Measurements from ENCODE around the gene SGK2.

Gene SGK2

DNA sequence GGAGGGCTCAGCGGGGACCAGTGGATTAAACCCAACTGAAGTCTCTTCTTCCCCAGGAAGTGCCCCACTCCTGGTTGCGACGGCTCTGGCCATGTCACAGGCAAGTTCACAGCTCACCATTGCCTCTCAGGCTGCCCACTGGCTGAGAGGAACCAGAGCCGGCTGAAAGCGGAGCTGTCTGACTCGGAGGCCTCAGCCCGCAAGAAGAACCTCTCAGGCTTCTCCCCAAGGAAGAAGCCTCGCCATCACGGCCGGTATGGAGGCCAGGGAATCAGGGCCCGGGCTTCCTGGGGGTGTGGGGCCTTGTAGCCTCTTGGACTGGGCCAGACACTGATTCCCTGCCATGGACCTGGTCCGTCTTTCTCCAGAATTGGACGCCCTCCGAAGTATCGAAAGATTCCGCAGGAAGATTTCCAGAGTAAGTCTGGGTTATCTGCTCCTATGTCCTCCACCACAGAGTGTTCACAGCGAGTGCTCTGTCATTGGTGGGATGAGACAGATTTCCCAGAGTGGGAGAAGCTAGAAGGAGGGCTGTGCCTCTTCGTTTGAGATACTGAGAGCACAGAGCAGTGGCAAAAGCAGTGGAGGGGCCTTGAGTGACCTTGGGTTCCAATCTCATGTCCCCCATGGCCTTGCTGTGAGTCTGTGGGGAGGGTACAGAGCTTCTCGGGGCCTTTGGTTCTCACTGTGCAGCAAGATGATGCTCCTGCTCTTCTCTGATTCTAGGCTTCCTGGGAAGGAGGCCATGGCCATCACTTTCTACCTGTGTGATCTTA lies 22.6 kb upstream of the SGK2 start:
- no peak for DNase-seq

DNA sequence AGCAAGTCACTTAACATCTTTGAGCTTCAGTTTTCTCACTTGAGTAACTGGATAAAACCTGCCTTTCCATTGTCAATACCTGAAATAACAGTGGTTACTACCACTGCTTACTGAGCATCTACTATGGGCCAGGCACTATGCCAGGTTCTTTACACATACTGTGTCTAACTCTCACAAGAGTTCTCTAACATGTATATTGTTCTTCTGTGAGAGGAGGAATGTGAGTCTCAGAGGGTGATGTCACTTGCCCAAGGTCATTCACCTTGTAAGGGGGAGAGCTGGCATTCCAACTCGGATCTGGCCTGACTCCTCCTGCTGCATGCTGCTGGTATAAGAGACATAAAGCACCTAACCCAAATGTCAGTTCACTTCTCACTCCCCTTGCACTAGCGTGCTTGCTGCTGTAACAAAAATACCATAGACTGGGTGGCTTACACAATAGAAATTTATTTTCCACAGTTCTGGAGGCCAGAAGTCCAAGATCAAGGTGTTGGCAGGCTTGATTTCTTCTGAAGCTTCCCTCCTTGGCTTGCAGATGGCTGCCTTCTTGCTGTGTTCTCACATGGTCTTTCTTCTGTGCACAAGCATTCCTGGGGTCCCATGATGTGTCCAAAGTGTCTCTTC lies 21.9 kb upstream of the SGK2 start:
- peak; percentile 15 for DNase-seq

DNA sequence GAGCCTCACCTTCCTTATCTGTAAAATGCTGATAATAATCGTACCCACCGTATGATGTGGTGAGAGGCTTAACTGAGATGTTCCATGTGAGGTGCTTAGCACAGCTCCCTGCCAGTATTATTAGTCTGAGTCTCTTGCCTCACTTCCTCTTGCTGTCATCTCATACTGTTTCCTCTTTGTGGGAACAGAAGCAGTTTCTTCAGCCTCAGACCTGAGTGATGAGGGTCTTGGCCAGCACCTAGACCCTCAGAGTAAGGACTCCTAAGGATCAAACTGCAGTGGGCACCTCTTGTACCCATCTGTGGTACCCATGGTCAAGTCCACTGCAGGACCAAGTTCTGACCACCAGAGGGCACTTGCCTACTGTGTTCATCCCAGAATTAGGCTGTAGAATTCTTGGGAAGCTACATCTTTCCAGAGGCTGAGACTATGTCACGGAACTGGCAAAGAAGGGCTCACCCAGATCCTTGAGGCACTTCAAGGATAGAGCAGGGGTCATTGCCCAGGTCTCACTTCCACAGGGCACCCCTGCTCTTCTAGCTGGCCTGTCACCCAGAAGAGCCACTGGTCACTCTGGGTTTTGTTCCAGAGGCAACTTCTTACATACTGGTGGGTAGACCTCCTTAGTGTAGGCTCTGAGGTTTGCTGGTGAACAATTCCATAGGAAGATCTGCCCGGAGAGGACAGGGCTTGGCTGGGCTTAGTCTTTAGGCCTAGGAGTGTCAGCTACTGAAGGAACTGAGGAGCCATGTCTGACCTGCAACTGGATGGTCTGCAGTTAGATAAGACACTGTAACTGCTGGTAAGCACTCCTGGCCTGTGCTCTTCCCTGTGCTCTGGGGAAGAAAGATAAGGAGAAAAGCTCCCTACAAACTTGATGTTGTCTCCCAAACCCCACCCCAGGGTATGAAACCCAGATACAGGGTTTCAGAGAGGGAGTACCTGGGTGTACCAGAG lies 20.6 kb upstream of the SGK2 start:
- peak; percentile 49 for DNase-seq

DNA sequence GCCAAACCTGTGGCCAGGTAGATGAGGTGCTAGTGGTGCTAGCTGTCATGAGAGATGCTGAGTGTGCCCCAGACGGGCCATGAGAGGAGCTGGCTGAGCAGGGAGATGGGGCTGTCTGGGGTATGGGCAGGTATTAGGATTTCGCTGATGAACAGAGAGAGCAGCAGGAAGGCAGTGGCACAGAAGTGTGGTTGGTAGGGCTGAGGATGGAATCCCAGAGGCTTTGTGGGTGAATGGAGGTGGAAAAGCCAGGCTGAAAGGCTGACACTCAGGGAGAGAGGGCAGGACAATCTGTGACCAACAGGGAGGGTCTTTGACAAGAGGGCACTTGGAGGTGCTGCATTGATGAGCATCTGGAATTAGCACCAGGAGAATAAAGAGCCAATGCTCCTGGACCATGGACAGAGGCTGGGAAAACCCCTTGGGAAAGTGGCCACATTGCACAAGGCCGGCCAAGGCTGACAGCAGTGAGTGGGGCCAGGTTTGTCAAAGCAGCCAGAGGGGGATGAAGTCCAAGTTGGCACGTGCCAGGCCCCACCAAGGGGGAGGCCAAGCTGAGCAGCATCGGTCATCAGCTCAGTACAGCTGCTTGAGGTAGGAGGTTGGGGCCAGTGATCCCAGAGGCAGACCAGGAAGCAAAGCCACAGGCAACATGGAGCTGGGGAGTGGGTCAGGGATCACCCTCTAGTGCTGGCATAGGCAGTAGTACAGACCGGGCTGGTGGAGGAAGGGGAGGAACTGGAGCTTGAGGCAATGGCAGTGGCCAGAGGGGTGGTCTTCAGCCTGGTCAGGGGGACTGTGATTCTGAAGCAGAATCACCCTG lies 19.7 kb upstream of the SGK2 start:
- no peak for DNase-seq

DNA sequence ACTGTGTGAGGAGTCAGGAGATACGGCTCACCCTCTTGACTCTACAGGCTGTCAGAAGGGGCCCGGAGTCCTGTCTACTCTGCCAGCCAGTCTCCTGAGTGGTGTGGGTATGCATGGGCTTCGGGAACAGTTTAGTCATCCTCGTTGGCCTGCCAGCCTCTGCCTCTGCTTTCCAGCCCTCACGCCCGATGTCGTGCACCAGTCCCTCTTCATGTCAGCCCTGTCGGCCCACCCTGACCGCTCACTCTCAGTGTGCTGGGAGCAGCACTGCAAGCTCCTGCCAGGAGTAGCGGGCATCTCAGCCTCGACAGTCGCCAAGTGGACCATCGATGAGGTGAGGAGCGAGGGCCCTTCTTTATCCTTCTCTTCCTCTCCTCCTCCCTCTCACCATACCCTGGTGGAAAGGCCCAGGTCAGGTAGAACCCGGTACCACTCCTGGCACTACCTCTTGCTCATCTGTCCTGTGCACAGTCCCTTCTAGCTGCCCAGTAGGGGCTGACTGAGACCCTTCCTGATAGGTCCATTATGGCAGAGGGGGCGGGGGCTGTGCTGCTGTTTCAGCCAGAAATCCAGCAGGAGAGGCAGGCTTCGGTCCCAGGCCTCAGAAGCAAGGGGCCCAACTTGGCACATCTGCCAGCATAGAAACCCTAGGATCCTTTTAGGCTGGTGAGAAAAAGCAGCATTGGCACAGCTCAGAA lies 18.7 kb upstream of the SGK2 start:
- no peak for DNase-seq

DNA sequence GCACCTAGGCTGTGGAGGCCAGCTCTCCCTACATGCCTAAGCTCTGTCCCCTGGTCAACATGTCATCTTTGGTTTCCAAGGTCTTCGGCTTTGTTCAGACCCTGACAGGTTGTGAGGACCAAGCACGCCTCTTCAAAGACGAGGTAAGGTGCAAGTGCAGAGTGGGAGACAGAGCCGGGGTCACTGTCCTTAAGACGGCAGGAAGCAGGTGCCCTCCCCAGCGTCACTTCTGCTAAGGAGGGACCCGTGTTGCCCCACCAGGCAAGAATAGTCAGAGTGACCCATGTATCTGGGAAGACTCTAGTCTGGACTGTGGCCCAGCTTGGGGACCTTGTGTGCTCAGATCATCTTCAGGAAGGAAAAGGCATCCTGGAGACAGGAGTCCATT lies 18.2 kb upstream of the SGK2 start:
- no peak for DNase-seq

DNA sequence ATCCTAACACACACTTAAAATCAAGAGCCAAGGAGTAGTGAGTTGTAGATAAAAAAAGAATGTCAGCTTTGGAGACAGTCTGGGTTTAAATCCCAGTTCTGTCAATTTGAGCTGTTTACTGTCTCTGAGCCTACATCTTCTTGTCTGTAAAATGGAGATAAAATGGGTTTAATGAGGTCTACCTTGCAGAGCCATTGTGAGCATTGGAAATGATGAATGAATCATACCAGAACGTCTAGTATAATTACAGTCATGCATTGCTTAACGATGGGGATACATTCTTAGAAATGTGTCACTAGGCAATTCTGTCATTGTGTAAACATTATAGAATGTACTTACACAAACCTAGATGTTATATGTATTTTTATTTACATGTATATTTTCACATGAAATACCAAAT lies 17.6 kb upstream of the SGK2 start:
- DNase-seq, result peak; percentile 53

DNA sequence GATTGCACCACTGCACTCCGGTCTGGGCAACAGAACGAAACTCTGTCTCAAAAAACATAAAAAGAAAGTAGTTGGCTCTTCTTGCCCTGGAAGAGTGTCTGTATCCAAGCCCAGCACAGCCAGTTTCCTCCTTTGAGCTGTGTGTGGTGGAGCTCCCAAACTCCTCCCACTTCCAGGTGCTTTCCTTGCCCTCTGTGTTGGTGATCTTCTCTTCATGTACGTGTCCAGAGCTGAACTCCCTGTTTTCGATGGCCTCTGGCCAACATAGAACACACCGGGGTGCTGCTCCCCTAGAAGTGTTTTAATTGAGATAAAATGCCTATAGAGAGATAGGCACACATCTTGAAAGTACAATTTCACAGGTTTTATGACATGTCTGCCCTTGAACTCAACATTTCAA lies 16.7 kb upstream of the SGK2 start:
- DNase-seq, result no peak

DNA sequence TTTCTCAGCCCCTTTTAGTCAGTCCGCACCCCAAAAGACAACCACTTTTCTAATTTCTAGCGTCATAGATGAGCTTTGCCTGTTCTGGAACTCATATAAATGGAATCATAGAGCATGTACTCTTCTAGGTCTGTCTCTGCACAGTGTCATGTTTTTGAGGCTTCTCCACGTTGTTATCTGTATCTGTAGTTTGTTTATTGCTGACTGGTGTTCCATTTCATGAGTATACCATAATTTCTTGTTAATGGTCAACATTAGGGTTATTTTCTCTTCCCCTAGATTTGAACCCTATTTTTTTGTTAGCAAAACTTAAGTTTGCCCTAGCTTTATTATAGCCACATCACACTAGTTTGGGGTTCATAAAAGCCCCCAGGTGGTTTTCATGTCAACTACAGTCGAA lies 16.2 kb upstream of the SGK2 start:
- DNase-seq, result no peak

DNA sequence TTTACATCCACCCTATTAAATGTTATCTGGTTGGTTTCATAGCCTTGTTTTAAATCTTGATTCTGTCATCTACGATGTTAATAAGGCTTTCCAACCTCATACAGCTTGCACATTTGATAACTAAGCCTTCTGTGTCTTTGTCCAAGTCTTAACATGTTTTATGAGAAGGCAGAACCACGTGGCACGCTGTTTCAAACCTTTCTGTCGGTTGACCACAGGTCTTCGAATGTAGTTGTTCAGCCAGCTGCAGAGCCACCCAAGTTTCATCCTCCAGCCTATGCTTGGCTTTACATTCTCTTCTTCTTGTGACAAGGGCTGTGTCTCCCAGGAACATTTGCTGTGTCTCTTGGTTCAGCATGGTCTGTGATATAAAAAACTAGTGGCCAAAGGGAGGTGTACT lies 15.7 kb upstream of the SGK2 start:
- no peak for DNase-seq

DNA sequence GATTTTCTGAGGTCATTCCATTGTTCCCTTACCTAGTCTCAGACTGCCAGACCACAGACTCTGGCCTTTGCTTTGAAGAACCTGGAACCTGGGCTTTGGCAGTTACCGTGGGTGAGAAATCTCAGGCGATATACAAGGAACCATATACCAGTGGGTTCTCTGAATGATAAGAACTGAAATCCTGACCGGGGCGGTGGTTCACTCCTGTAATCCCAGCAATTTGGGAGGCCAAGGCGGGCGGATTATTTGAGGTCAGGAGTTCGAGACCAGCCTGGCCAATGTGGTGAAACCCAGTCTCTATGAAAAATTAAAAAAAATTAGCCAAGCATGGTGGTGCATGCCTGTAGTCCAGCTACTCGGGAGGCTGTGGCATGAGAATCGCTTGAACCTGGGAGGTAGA lies 14.3 kb upstream of the SGK2 start:
- DNase-seq, result no peak

DNA sequence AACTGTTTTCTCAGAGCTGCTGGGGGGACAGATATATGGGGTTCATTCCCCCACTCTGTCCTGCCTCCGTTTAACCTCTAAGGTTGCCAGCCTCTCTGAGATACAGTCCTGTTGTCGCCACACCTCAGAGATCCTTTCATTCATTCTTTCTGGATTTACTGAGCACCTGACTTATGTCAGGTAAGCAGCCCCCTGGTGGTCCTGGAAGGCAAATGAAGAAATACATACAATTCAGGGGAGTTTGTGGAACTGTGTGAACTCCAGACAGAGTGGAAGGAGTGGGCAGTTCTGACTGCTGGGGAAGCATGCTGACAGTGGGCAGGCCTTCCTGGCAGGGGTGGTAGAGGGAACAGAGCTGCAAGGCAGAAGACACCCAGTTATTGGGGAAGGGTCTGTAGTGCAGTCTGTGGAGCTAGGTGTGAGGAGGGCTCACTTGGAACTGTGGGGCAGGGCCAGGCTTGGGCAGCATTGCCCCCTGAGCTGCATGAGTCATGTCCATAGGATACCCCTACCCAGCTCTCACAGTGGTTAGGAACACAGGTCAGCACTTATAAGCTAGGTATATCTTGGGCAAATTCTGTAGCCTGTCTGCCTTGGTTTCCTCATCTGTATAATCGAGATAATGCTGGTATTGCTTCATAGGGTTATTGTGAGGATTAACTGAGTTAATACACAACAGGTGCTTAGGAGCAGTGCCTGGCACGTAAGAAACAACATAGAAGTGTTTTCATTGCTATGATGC lies 12.8 kb upstream of the SGK2 start:
- no peak for DNase-seq

DNA sequence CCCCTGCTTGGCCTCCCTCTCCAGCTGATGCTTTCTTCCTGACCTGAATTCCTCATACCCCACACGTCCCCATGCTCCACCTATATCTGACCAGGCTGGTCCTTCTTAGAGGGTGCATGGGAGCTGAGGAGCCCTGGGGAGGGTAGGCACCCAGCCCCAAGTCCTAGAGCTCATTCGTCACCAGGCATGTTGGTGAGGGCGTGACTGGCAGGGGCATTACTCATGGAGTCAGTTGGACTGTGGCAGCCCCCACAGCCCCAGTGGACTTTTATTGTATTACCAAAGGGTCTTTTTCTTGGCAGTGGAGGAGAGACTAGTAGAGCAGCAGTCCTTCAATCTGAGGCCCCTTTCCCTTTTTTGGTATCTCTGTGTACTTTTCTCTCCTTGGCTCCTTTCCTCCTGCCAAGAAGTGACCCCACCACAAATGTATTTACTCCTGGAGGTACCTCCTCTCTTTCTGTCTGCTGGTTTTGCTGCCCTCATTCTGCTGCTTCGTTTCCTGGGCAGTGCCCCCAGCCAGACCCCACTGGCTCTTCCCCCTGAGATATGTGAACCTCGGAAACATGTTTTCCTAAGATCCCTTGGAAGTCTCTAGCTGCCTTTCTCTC lies 10.4 kb upstream of the SGK2 start:
- DNase-seq, result no peak

DNA sequence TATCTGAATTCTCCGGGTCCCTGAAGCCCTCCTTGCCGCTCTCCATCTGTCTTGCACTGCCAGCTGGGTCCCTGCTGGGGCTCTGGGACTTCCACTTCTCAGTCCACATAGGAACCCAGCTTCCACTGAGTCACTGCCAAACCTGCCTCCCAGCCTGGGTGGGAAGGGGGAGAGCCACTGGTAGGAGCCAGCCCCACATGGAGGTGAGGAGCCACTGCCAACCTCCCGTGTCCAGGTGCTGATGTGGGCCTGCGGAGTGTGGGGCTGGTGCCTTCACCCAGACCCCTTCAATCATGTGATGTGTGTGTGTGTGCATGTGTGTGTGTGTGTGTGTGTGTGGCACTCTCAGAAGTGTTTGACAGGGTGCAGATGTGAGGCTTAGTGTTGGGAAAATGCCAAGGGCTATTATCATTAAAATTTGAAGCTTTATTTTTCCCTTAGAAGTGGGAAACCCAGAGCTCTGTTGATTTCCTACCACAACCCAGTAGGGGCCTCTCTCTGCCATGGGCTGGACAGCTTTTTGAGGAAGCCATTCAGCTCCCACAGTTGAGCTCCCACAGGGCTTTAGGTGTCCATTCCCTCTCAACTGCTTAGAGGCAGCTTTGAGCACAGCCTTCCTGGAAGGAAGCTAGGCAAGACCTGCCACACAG lies 9.3 kb upstream of the SGK2 start:
- DNase-seq, result no peak

DNA sequence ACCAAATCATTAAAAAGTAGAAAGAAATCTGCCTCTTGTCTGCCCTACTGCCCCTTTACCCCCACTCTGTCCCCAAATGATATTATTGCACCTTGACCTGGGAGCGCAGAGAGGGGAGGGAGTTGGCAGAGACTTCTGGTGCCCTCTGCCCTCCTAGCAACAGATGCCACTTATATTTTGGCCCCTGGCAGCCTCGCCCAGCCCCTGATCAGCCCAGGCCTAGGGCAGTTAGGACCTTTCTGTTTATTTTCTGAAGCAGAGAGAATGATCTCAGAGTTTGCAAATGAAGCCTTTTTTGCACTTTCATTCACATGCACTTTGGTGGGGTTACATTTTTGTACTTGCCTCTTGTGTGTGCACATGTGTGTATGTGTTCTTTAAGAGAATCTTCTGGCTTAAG lies 8.4 kb upstream of the SGK2 start:
- no peak for DNase-seq

DNA sequence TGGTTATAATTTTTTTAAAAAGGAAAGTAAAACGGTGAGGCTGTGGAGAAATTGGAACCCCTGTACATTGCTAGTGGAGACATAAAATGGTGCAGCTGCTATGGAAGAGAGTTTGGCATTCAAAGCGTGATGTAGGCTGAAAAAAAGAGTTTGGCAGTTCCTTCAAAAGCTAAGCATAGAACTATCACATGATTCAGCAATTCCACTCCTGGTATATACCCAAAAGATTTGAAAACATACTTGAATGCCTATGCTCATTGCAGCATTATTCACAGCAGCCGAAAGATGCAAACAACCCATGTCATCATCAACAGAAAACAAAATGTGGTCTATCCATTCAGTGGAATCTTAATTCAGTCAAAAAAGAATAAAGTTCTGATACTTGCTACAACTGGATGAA lies 4.5 kb upstream of the SGK2 start:
- DNase-seq, result no peak

DNA sequence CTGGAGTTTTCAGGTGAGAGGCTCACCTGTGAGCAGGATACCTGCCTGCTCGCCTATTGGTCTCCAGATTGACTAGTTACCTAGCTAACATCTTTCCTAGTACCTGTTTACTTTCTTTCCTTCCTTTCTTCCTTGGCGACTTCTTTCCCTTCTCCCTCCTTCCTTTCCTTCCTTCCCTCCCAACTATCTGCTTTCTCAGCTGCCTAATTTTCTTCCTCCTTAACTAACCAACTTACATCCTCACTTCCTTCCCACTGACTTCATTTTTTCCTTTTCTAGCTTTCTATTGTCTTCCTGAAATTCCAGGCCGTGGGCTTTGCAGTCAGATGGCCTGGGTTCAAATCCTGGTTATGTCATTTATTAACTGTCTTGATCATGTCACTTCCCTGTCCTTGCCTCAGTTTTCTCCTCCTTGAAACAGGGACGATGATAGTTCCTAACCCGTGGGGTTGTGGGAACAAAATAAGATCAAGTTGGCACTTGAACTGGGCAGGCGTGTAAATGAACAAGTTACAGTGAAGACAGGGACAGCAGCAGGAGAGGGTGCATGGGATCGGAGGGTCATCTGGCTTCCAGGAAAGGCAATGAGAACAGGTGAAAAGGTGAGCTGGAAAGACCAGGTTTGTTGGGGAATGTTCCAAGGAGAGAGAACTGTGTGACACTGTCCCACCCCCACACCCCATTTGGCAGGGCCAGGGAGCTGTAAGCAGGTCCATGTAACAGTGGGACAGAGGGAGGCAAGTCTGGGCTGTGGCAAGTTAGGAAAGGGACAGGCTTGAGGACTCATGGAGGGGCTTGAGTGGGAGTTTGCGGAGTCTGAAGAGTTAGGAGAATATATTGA lies 540 bp downstream of the SGK2 start:
- DNase-seq, result no peak

DNA sequence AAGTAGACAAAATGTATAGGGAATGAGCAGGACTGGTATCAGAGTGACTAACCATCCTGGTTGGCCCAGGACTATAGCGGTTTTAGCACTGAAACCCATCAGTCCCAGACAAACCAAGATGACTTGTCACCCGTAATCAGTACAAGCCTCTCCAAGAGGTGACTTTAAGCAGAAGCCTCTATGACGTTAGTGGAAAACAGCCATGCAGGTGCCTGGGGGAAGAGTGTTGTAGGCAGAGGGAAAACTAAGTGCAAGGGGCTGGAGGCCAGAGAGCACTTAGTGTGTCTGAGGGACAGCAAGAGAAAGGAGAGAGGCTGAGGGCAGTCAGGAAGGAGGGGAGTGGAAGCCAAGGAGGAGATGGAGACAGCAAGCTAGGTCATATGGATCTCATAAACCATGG lies 2.1 kb downstream of the SGK2 start:
- DNase-seq, result no peak

DNA sequence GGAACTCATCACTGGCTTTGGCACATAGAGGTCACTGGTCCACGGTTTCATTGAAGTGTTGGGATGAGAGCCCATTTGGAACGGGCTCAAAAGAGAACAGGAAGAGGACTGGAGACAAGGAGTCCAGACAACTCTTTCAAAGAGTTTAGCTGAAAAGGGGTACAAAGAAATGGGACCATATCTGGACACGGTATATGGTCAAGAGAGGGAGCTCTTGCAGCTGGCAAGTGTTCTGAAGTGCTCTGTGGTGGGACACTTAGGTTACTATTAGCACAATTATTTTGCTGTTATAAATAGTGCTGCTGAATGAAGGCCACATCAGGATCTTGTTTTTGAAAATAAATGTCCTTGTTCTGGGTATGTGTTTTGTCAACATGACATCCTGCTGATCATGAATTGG lies 4.6 kb downstream of the SGK2 start:
- DNase-seq, result no peak

DNA sequence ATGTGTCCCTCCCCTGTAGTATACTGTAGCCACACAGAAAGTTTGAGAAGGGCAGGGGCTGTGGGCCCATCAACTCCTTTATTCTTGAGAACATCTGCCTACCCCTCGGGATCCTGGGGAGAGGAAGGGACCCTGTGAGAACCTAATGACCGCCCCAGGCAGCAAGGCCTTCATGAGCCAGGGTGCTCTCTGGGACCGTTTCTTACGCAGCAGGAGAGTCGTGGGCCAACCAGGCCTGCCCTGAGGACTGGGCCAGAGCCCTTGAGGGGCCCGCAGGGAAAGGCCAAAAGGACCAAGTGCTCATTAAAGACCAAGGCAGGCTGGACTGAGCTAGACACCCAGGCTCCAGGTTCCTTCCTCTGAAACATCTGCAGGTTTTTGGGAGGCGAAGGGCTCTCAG lies 5.2 kb downstream of the SGK2 start:
- no peak for DNase-seq
